HuH-7 (cell line): ENCODE results near the gene DGCR6L.
"Not testable (repeated sequence)": the region's sequence is repeated elsewhere in the genome, so short reads cannot be mapped to it uniquely, and the experiment has no call there.

Source experiments
- DNase-seq: peaks from one replicate; pipeline ENCODE4 v3.0.0; 2011; ENCODE audit warnings: low spot score

Gene DGCR6L

GRCh38 chr22:20325996-20326395 lies 6.1 kb upstream of the DGCR6L start:
- not testable (repeated sequence) for DNase-seq

GRCh38 chr22:20324139-20324516 lies 4.3 kb upstream of the DGCR6L start:
- no peak for DNase-seq

GRCh38 chr22:20321552-20322211 lies 1.8 kb upstream of the DGCR6L start:
- DNase-seq = not testable (repeated sequence)

GRCh38 chr22:20320659-20321551 lies 1.0 kb upstream of the DGCR6L start:
- DNase-seq = not testable (repeated sequence)

- peak; percentile 53 for DNase-seq
Measured at GRCh38 chr22:20319041-20319744, 667 bp downstream of the DGCR6L start.

GRCh38 chr22:20318043-20318688 lies 1.7 kb downstream of the DGCR6L start:
- not testable (repeated sequence) for DNase-seq

- DNase-seq = not testable (repeated sequence)
Measured at GRCh38 chr22:20317402-20318042, 2.3 kb downstream of the DGCR6L start.

GRCh38 chr22:20316844-20317401 lies 2.9 kb downstream of the DGCR6L start:
- DNase-seq = no peak

GRCh38 chr22:20316217-20316843 lies 3.5 kb downstream of the DGCR6L start:
- no peak for DNase-seq

GRCh38 chr22:20315337-20316216 lies 4.3 kb downstream of the DGCR6L start:
- DNase-seq = no peak

GRCh38 chr22:20314741-20315336 lies 5.0 kb downstream of the DGCR6L start:
- DNase-seq = not testable (repeated sequence)

- DNase-seq = not testable (repeated sequence)
Measured at GRCh38 chr22:20314206-20314605, 5.7 kb downstream of the DGCR6L start.

GRCh38 chr22:20313306-20314077 lies 6.4 kb downstream of the DGCR6L start:
- DNase-seq = peak; percentile 47

GRCh38 chr22:20312396-20313191 lies 7.3 kb downstream of the DGCR6L start:
- no peak for DNase-seq

GRCh38 chr22:20311249-20312062 lies 8.4 kb downstream of the DGCR6L start:
- DNase-seq = not testable (repeated sequence)

- DNase-seq = not testable (repeated sequence)
Measured at GRCh38 chr22:20310773-20311172, 9.1 kb downstream of the DGCR6L start.

- not testable (repeated sequence) for DNase-seq
Measured at GRCh38 chr22:20310180-20310579, 9.7 kb downstream of the DGCR6L start.
